ENCODE data around the gene SRRM3. TPM values are rescaled to one million over a fixed set of nuclear protein-coding genes. Genes with fewer than 3 reads are reported as not detected.
"Not testable (repeated sequence)": the region's sequence is repeated elsewhere in the genome, so short reads cannot be mapped to it uniquely, and the experiment has no call there.

SRRM3 gene
- total RNA-seq, 1 donor from 2014 or later = 2.2 TPM

- H3K9ac ChIP-seq = no peak overlapping the region
- no peak overlapping the region for H3K4me3 ChIP-seq
- no peak overlapping the region for H3K27ac ChIP-seq
- peaks cover 5% of the 10 kb centered on the region for H4K20me1 ChIP-seq (ENCODE audit: low read depth)
- Mint-ChIP-seq H3K4me3 (no peak overlapping the region), H3K27me3 (ENCODE audit: insufficient read depth, low read depth) (peaks cover 28% of the 10 kb centered on the region), H3K9me3 (no peaks in the 10 kb centered on the region), H3K4me1 (peaks cover 30% of the 10 kb centered on the region), H3K27ac (no peak overlapping the region), H3K36me3 (no peaks in the 10 kb centered on the region)
- DNase-seq (ENCODE audit: low spot score) = no peak
- TF ChIP-seq CTCF (IDR thresholded peaks at IDR 0.05) (no peak), EZH2 (IDR thresholded peaks at IDR 0.05) (no peak)
- H3K4me1 ChIP-seq = peaks cover 8% of the 10 kb centered on the region
- no peaks in the 10 kb centered on the region for H3K79me2 ChIP-seq (ENCODE audit: low read depth)
- H3F3A ChIP-seq (ENCODE audit: low read depth) = peaks cover 4% of the 10 kb centered on the region
- H3K9me3 ChIP-seq (ENCODE audit: low read depth) = no peaks in the 10 kb centered on the region
- peaks cover 7% of the 10 kb centered on the region for H3K27me3 ChIP-seq
- no peaks in the 10 kb centered on the region for H3K36me3 ChIP-seq
- peak overlapping the region; percentile 16 for H3K4me2 ChIP-seq
- no peak overlapping the region for H2AFZ ChIP-seq (replicated peaks)
Measured at GRCh38 chr7:76224695-76225094, 23.0 kb downstream of the SRRM3 start.

GRCh38 chr7:76225379-76225778, 23.7 kb downstream of the SRRM3 start:
- Histone ChIP-seq H4K20me1 (ENCODE audit: low read depth) (peaks cover 5% of the 10 kb centered on the region), H3K9ac (no peak overlapping the region), H3K79me2 (ENCODE audit: low read depth) (no peaks in the 10 kb centered on the region), H3K36me3 (no peaks in the 10 kb centered on the region), H3K4me1 (peaks cover 5% of the 10 kb centered on the region), H3K9me3 (ENCODE audit: low read depth) (no peaks in the 10 kb centered on the region), H3K4me3 (no peak overlapping the region), H3F3A (ENCODE audit: low read depth) (peaks cover 4% of the 10 kb centered on the region), H3K4me2 (peak overlapping the region; percentile 16), H3K27me3 (peaks cover 7% of the 10 kb centered on the region), H2AFZ (replicated peaks) (no peak overlapping the region), H3K27ac (no peak overlapping the region)
- Mint-ChIP-seq H3K27me3 (ENCODE audit: insufficient read depth, low read depth) (peaks cover 34% of the 10 kb centered on the region), H3K27ac (no peak overlapping the region), H3K4me3 (no peak overlapping the region), H3K36me3 (no peaks in the 10 kb centered on the region), H3K4me1 (peaks cover 23% of the 10 kb centered on the region), H3K9me3 (no peaks in the 10 kb centered on the region)
- peak; percentile 88 for DNase-seq (ENCODE audit: low spot score)
- TF ChIP-seq EZH2phosphoT487 (IDR thresholded peaks at IDR 0.05) (no peak), CTCF (IDR thresholded peaks at IDR 0.05) (no peak)

- Histone ChIP-seq H2AFZ (replicated peaks) (no peak overlapping the region), H3K79me2 (ENCODE audit: low read depth) (no peaks in the 10 kb centered on the region), H3K4me1 (no peaks in the 10 kb centered on the region), H3K9me3 (ENCODE audit: low read depth) (no peaks in the 10 kb centered on the region), H4K20me1 (ENCODE audit: low read depth) (peaks cover 5% of the 10 kb centered on the region), H3K27me3 (peaks cover 9% of the 10 kb centered on the region), H3K9ac (no peak overlapping the region), H3K4me2 (no peak overlapping the region), H3K27ac (no peak overlapping the region), H3K4me3 (no peak overlapping the region), H3K36me3 (no peaks in the 10 kb centered on the region), H3F3A (ENCODE audit: low read depth) (peaks cover 4% of the 10 kb centered on the region)
- Mint-ChIP-seq H3K27me3 (ENCODE audit: insufficient read depth, low read depth) (peaks cover 36% of the 10 kb centered on the region), H3K9me3 (no peaks in the 10 kb centered on the region), H3K27ac (no peak overlapping the region), H3K36me3 (no peaks in the 10 kb centered on the region), H3K4me3 (no peak overlapping the region), H3K4me1 (peaks cover 19% of the 10 kb centered on the region)
- no peak for DNase-seq (ENCODE audit: low spot score)
- no peak for TF ChIP-seq EZH2 (IDR thresholded peaks at IDR 0.05)
- no peak for TF ChIP-seq CTCF (IDR thresholded peaks at IDR 0.05)
- no peak for TF ChIP-seq EZH2phosphoT487 (IDR thresholded peaks at IDR 0.05)
Measured at GRCh38 chr7:76225951-76226350, 24.3 kb downstream of the SRRM3 start.

- not testable (repeated sequence) for H3K4me3 Mint-ChIP-seq; H3K9ac ChIP-seq; H3K27ac ChIP-seq; H3K4me3 ChIP-seq; H3K4me2 ChIP-seq; H3K36me3 ChIP-seq; H2AFZ ChIP-seq (replicated peaks); H3K9me3 Mint-ChIP-seq; H4K20me1 ChIP-seq (ENCODE audit: low read depth); H3K36me3 Mint-ChIP-seq; H3K27ac Mint-ChIP-seq; H3K9me3 ChIP-seq (ENCODE audit: low read depth); H3K4me1 ChIP-seq; H3K79me2 ChIP-seq (ENCODE audit: low read depth); DNase-seq (ENCODE audit: low spot score)
- peaks cover 19% of the 10 kb centered on the region for H3K27me3 ChIP-seq
- H3K27me3 Mint-ChIP-seq (ENCODE audit: insufficient read depth, low read depth) = peaks cover 34% of the 10 kb centered on the region
- peaks cover 24% of the 10 kb centered on the region for H3K4me1 Mint-ChIP-seq
- H3F3A ChIP-seq (ENCODE audit: low read depth) = peaks cover 12% of the 10 kb centered on the region
Measured at GRCh38 chr7:76226878-76227423, 25.3 kb downstream of the SRRM3 start.
